HL-60/S4 treated with phorbol 12-myristate 13-acetate at 8.2 ng/mL for 4 days and 3 days (cell line): ENCODE measurements around the gene MTHFSD.

Source experiments
- in situ Hi-C: fragments of 300-500 bp; cut with MboI; formaldehyde crosslinking; loops from 2 replicates; pipeline ENCODE4 v1.15.0; 2022; ENCODE audit warnings: low sequenced_read_pairs

The MTHFSD gene

GRCh38 chr16:86505899-86506864 lies 48.9 kb downstream of the MTHFSD start:
- in situ Hi-C loops: loop anchor here (25.0 kb wide), 1 partner anchor 419 kb away; no protein-coding TSS in a partner anchor

- in situ Hi-C loops: loop anchor here (25.0 kb wide), 1 partner anchor 418 kb away; no protein-coding TSS in a partner anchor
Measured at GRCh38 chr16:86505185-86505898, 49.7 kb downstream of the MTHFSD start.

DNA sequence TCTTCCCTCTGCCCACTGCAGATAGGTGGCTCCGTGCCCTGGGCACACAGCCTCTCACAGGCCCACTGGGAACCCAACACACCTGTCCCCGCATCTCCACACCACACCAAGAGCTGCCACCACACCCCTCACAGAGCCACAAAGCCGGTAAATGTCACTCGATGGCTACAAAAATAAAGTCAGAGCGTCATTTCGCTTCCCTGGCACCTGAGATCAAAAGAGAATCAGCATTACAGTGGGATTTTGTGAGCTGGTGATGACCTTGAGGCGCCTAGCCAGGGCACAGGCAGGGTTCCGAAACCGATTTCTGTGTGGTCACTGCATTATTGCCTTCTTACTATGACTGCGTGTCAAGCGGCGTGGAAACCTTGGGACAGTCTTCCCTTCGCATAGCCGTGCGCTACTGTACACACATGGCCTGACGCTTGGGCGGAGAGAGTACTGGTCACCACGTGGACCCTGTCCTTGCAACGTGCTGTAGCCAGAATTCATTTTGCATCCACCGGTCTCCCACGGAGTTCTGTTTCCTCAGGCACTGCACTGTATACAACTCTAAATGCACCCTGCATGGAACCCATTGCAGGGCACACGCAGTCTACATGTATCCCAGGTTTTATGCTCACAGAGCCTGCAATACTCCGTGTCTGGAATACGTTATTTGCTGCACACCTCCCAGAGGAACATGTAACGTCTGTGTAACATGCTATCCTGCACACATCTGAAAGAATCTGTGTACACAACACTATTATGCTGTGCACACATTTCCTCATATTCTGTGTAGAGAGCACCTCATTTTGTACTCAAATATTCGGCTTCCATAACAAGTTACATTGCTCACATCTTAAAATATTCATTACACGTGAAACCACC lies 50.5 kb downstream of the MTHFSD start:
- in situ Hi-C loops: loop anchor here (25.0 kb wide), 1 partner anchor 417 kb away; no protein-coding TSS in a partner anchor

- in situ Hi-C loops: loop anchor here (25.0 kb wide), 1 partner anchor 417 kb away; no protein-coding TSS in a partner anchor
Measured at GRCh38 chr16:86503830-86504229, 51.2 kb downstream of the MTHFSD start.

DNA sequence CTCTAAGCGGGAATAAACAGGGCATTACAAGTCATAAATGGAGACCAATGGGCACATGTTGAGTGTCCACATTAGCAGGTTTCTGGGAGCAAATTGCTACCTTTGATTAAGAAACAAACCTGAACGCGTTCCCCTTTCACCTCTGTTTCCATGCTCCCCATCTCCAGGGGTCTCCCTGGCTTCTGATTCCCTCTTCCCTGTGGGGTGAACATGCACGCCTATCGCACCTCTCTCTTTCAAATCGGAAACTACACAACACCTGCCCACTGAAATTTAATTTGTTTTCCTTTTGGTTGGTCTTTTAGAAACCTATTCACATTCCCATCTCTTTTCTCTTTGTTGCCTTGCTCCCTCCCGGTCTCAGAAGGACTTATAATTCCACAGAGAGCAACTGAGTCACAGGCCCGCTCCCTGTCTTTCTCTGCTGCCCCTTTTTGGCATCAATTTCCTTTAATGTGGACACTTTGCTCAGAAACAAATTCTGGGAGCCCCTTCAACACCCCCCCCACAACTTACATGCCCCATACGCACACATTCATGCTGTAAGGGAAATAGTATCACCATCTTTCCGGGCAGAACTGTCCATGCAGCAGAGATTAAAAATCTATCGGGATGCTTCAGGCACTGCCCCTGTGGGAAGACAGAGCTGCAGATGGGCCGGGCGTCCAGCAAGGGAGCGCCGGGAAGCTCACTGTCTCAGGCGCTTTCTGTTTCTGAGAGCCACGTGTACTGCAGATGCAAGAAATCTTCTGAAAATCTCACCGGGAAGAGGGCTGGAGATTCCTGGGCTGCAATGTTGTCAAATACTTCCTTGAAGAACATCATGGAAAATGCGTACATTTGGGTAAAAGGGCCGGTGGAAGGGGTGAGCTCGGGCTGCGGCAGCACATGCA lies 51.9 kb downstream of the MTHFSD start:
- in situ Hi-C loops: loop anchor here (25.0 kb wide), 1 partner anchor 416 kb away; no protein-coding TSS in a partner anchor

DNA sequence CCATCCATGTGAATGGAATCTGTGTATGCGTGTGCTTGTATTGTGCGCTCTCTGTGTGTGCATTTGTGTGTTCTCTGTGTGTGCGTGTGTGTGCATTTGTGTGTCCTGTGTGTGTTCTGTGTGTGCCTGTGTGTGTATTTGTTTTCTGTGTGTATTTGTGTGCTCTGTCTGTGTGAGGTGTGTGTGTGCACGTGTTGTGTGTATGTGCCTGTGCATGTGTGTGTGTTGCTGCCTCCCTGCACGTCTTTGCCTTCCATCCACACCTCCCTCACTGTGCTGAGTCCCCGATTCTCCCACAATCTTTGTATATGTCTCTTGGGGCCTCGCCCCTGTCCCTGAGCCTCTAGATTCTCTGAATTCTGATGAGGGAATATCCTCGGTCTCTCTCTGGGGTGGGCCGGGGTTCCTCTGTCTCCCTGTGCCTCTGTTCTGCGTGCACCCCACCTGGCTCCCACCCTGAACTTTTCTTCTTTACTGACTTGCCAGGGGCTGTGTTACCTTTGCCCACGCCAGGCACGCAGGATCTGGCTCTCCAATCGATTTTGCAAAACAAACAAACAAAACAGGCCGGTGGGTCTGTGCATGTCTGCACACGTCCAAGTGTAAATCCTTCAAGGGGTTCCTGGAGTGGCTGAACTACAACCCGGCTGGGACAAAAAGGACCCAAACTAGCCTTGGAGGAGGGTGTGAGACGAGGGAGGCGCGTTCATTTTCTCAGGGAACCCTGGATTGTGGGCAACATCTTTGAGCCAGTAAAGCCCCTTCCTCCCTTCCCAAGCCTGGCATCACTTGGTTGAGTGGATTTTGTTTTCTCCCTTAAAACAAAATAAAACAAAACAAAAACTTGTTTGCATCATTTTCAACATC lies 52.8 kb downstream of the MTHFSD start:
- in situ Hi-C loops: loop anchor here (25.0 kb wide), 1 partner anchor 415 kb away; no protein-coding TSS in a partner anchor

DNA sequence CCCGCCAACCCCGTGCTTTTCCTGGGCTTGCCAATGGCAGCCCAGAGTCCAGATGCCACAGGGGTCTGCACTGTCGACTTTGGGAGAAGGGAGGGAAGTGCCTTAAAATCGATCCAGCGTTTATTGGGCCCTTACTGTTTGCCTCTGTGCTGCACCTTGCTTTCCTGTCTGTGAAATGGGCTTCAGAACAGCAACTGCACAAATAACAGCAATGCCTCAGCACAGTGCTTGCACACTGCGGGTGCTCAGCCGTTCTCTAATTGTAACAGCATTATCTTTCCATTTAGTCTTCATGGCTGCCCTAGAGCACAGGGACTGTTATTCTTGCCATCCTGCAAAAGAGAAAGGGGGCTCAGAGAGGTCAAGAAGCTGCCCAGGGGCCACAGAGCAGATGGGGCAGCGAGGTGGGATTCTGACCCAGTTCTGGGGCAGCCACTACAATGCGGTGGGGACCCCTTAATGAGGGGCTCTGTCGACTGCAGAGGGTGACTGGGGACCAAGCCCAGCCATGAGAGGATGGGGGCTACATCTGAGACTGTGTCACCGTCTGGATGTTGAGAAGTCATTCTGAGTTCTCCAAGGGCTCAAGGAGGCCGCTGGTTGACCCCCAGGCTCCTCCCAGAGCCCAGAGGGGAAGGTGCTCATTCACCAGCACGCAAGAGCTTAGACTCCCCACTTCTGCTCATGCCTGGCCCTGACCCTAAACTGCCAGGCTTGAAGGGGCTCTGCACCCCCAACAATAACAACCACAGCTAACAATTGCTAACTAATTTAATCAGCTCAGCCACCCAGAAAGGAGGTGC lies 54.1 kb downstream of the MTHFSD start:
- in situ Hi-C loops: loop anchor here (25.0 kb wide), 1 partner anchor 414 kb away; no protein-coding TSS in a partner anchor

- in situ Hi-C loops: loop anchor here (25.0 kb wide), 1 partner anchor 413 kb away; no protein-coding TSS in a partner anchor
Measured at GRCh38 chr16:86499889-86500707, 54.9 kb downstream of the MTHFSD start.

GRCh38 chr16:86499440-86499786 lies 55.6 kb downstream of the MTHFSD start:
- in situ Hi-C loops: no loop called here

DNA sequence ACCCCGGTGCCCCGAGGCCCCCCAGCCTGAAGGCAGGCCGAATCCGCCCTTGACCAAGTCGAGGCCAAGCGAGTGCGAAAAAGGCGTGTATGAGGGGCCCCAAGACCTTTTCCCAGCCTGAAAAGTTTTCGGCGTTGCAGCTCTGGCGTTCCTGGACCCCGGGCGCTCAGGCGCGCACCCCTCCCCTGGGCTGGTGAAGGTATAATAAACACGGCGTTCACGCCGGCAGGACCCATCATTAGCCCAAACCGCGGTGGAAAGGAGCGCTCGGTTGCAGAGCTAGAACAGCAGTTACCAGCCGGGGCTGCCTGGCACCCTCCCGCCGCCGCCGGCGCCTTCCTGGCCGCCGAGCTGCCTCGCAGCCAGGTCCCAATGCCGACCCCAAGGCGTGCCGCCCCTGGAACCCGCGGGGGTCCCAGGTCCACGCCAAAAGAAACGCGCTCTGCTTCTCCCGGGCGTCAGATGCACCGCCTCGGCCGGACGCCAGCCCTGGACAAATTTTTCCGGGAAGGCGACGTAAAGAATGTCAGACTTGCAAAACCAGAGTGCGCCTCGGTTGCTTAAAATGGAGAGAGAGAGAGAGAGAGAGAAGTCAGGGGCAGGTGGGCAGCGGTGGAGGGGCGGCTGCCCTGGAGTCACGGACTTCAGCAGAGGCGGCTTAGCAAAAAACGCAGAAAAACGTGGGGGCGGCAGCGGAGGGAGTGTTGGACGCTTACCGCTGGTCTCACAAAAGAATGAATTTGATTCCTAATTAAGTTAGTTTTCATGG lies 56.2 kb downstream of the MTHFSD start:
- in situ Hi-C loops: no loop called here

DNA sequence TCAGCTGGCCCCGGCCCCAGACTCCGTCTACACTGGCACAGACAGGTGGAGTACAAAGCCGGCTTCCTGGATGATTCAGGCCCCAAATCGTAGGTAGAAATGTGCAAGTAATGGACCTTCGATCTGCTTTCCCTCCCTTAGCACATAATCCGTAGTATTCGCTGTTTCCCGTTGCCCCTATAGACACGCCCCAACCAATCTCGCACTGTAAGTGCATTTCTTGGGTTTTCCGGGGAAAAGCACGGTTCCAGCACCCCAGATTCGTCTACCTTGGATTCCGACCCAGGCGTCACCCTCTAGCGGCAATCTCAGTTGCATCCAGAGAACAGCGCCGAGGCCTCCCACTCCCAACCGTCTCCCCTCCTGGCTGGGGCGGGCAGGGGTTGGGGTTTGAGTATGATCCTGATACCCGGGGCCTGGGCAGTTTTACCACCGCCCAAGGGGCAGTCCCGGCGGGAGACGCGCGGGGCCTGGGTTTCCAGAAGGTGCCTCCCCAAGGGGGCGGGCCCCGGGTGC lies 56.8 kb downstream of the MTHFSD start:
- in situ Hi-C loops: no loop called here

DNA sequence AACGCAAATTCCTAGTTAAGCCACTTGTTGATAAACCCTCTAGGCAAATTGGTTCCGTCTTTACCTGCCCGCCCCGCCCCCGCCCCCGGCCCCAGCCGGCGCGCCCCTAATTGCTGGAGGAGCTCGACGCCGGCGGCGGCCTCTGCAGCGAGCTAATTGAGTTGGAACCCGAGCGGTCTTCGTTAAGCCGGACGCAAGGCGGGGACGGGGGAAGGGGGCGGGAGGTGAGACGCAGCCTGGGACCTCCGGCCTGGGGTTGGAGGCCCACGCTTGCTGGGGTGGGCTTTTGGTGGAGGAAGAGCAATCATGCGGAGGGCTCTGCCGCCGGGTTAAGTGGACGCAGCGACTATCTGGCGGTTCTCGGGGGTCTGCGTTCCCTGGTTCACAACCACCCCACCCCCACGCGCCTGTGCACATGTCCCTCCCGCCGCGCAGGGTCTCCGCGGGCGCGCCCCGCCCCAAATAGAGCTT lies 57.4 kb downstream of the MTHFSD start:
- in situ Hi-C loops: no loop called here

DNA sequence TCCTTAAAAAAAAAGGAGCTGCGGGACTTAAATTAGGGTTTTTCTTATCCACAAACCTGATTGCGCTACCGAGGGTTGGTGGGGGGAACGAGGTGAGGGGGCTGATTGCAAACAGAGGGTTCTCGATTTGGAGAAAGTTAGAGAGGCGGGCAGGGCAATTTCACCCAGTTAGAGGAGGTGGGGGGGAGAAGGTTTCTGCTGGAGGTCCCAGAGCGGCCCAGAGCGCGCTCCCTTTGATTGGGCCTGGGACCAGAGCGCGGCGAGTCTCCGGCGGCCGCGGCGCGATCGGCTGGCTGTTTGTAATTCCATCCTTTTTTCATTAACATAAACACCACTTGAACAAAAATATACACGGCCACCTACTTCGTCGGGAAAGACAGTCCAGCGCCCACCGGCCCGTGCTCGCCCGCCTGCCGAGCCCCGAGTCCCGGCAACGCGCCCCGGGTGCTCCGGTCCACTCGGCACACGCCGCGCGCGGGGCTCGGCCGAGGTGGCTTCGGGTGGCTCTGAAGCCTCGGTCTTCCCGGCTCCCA lies 58.0 kb downstream of the MTHFSD start:
- in situ Hi-C loops: no loop called here

- in situ Hi-C loops: no loop called here
Measured at GRCh38 chr16:86496262-86496928, 58.6 kb downstream of the MTHFSD start.

GRCh38 chr16:86495756-86496261 lies 59.2 kb downstream of the MTHFSD start:
- in situ Hi-C loops: no loop called here
